Thoracic aorta (tissue), 2 donors: ENCODE measurements around the gene ATP2A2. TPM values are rescaled to one million over a fixed set of nuclear protein-coding genes. Genes with fewer than 3 reads are reported as not detected.

Experiments
- ATAC-seq: fragments of 150-250 bp; one replicate; pipeline ENCODE4 v1.8.0; 2017; ENCODE audit warnings: low read depth; ENCODE audit not compliant: insufficient number of reproducible peaks, low FRiP score
- DNase-seq: peaks from one replicate; pipeline ENCODE4 v3.0.0-alpha.2; 2020; ENCODE audit warnings: low spot score
- H3K27ac ChIP-seq, 2 donors: fragments of 200-600 bp; sonication (generic); 1 replicate in 1 of 2; 2 replicates in 1 of 2; pipeline ENCODE4 v1.5.1; 2016; ENCODE audit warnings: mild to moderate bottlenecking in 2 of 2, moderate library complexity in 2 of 2
- H3K27me3 ChIP-seq: fragments of 200-600 bp; sonication (generic); replicated peaks from 2 replicates; pipeline ENCODE4 v1.6.0; 2016; ENCODE audit warnings: mild to moderate bottlenecking; ENCODE audit not compliant: insufficient read depth
- H3K36me3 ChIP-seq: fragments of 200-600 bp; sonication (generic); one replicate; pipeline ENCODE4 v1.5.1; 2016
- H3K4me1 ChIP-seq, 2 donors: fragments of 200-600 bp; sonication (generic); 1 replicate in 1 of 2; 2 replicates in 1 of 2; pipeline versions ENCODE4 v1.5.1 to v1.6.0; 2016; ENCODE audit warnings: low read depth in 2 of 2, mild to moderate bottlenecking in 1 of 2; ENCODE audit not compliant: control insufficient read depth in 1 of 2
- H3K4me3 ChIP-seq: fragments of 200-600 bp; sonication (generic); 2 replicates; pipeline ENCODE4 v1.5.1; 2016; ENCODE audit warnings: mild to moderate bottlenecking
- H3K9me3 ChIP-seq: fragments of 200-600 bp; sonication (generic); 2 replicates; pipeline ENCODE4 v1.5.1; 2016
- CTCF ChIP-seq: fragments of 200-600 bp; sonication (generic); IDR thresholded peaks from one replicate; pipeline ENCODE4 v1.5.1; 2019; ENCODE audit warnings: antibody characterized with exemption
- total RNA-seq, 2 donors: library from RNA; depleted of rRNA; stranded (reverse); fragments of >200 nt; gene quantifications; one replicate each; pipeline versions ENCODE4 v1.1.0 to v1.2.3, GENCODE V29; 2016

Gene ATP2A2
- total RNA-seq, 2 donors from 2014 or later = 226 to 290 TPM

GRCh38 chr12:110349514-110350151, 68.6 kb downstream of the ATP2A2 start:
- H3K4me1 ChIP-seq = peaks cover 0 to 10% of the 10 kb centered on the region in 2 donors
- no peaks in the 10 kb centered on the region for H3K9me3 ChIP-seq
- H3K27me3 ChIP-seq = no peaks in the 10 kb centered on the region
- no peak for TF ChIP-seq CTCF
- DNase-seq = no peak
- no peak for ATAC-seq
- H3K36me3 ChIP-seq = peaks cover 51% of the 10 kb centered on the region
- H3K27ac ChIP-seq = no peak overlapping the region
- no peak overlapping the region for H3K4me3 ChIP-seq

- Histone ChIP-seq H3K36me3 (peaks cover 36% of the 10 kb centered on the region), H3K4me3 (no peak overlapping the region), H3K27ac (no peak overlapping the region), H3K9me3 (no peaks in the 10 kb centered on the region), H3K27me3 (no peaks in the 10 kb centered on the region), H3K4me1 (peaks cover 0 to 15% of the 10 kb centered on the region in 2 donors)
- DNase-seq (no peak), ATAC-seq (no peak)
- no peak for TF ChIP-seq CTCF
Measured at GRCh38 chr12:110351119-110351518, 70.1 kb downstream of the ATP2A2 start.

- Histone ChIP-seq H3K36me3 (peaks cover 31% of the 10 kb centered on the region), H3K9me3 (no peaks in the 10 kb centered on the region), H3K27me3 (no peaks in the 10 kb centered on the region), H3K4me3 (no peak overlapping the region), H3K4me1 (peaks cover 0 to 15% of the 10 kb centered on the region in 2 donors), H3K27ac (no peak overlapping the region)
- ATAC-seq (no peak), DNase-seq (no peak)
- no peak for TF ChIP-seq CTCF
Measured at GRCh38 chr12:110352401-110352800, 71.4 kb downstream of the ATP2A2 start.

DNA sequence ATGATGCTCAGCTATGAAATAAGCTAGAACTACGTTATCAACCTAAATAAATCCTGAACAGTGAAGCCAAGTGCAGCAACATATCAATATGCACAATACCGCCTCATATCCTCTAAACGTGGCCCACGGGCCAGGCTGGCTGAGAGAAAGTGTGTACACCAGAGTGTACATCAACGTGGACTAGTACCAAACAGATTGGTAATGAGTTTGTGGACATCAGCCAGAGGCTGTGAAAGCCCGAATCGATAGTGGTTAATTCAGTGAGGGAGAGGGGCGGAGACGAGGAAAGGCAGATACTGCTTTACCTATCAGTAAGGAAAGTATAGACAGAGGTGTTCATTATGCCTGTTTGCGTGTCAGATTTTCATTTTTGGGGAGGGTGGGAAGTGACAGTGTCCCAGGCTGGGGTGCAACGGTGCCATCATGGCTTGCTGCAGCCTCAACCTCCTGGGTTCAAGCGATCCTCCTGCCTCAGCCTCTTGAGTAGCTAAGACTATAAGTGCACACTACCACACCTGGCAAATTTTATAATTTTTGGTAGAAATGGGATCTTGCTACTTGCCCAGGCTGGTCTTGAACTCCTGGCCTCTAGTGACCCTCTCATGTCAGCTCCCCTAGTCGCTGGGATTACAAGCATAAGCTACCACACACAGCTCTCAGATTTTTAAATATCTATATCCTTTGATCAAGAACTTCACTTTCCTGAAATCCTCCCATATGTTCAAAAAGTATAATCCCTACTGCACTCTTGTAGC, 72.3 kb downstream of the ATP2A2 start:
- H3K4me3 ChIP-seq = no peak overlapping the region
- no peaks in the 10 kb centered on the region for H3K9me3 ChIP-seq
- ATAC-seq (no peak), DNase-seq (no peak)
- TF ChIP-seq CTCF = no peak
- H3K36me3 ChIP-seq = peaks cover 22% of the 10 kb centered on the region
- H3K27me3 ChIP-seq = no peaks in the 10 kb centered on the region
- peaks cover 0 to 15% of the 10 kb centered on the region in 2 donors for H3K4me1 ChIP-seq
- H3K27ac ChIP-seq = no peak overlapping the region

DNA sequence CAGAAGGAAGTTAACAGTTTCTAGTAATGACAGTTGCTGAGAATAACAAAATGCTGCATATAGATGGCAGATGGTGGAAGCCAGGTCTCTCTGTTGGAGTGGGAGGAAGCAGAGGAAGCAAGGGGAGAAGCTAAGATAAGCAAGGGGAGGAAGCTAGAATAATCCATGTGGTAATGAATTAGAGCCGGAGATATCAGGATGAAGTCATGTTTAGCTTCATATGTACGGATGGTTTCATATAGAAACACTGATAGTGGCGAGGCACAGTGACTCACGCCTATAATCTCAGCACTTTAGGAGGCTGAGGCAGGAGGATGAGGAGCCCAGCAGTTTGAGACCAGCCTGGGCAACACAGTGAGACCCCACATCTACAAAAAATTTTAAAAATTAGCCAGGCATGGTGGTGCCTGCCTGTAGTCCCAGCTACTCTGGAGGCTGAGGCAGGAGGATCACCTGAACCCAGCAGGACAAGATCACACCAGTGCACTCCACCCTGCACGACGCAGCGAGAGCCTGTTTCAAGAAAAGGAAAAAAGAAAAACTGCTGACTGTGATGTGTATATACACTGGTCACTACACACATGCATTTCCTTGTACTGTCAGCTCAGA, 73.2 kb downstream of the ATP2A2 start:
- H3K27me3 ChIP-seq = no peaks in the 10 kb centered on the region
- DNase-seq (no peak), ATAC-seq (no peak)
- no peak overlapping the region for H3K4me3 ChIP-seq
- H3K27ac ChIP-seq = peak overlapping the region in 1 of 2 donors; percentile 11
- H3K9me3 ChIP-seq = no peaks in the 10 kb centered on the region
- H3K36me3 ChIP-seq = peaks cover 13% of the 10 kb centered on the region
- H3K4me1 ChIP-seq = peaks cover 0 to 12% of the 10 kb centered on the region in 2 donors
- no peak for TF ChIP-seq CTCF
